SH-SY5Y (cell line): Measurements from ENCODE around the gene RUFY4.

Experiments
- GATA2 ChIP-seq: IDR thresholded peaks from 2 replicates; pipeline ENCODE4 v1.6.1; 2011; ENCODE audit warnings: mild to moderate bottlenecking, low read depth, low read length
- GATA3 ChIP-seq: IDR thresholded peaks from 2 replicates; pipeline ENCODE4 v1.6.1; 2011; ENCODE audit warnings: low read depth, mild to moderate bottlenecking, low read length, moderate library complexity

DNA sequence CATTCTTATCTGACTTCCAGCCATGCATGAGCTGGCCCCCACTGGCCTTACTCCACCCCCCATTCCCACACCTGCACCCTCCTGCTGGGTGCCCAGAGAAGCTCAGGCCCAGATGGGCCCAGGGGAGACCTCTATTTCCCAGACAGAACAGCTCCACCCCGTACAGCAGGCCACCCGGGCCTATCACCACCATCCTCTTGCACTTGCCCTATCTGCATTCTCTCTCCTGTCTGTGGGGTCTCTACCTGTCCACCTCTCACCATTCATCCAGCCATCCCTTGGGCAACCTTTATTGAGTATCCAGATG, 40.9 kb upstream of the RUFY4 start:
- TF ChIP-seq GATA2: no peak
- no peak for TF ChIP-seq GATA3
